Measurements from ENCODE around the gene SLC26A5.
A peak's percentile ranks its signal among the peaks of the same experiment; 100 is the strongest.
"Not testable (repeated sequence)": the region's sequence is repeated elsewhere in the genome, so short reads cannot be mapped to it uniquely, and the experiment has no call there.

Gene SLC26A5, protein sequence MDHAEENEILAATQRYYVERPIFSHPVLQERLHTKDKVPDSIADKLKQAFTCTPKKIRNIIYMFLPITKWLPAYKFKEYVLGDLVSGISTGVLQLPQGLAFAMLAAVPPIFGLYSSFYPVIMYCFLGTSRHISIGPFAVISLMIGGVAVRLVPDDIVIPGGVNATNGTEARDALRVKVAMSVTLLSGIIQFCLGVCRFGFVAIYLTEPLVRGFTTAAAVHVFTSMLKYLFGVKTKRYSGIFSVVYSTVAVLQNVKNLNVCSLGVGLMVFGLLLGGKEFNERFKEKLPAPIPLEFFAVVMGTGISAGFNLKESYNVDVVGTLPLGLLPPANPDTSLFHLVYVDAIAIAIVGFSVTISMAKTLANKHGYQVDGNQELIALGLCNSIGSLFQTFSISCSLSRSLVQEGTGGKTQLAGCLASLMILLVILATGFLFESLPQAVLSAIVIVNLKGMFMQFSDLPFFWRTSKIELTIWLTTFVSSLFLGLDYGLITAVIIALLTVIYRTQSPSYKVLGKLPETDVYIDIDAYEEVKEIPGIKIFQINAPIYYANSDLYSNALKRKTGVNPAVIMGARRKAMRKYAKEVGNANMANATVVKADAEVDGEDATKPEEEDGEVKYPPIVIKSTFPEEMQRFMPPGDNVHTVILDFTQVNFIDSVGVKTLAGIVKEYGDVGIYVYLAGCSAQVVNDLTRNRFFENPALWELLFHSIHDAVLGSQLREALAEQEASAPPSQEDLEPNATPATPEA

DNA sequence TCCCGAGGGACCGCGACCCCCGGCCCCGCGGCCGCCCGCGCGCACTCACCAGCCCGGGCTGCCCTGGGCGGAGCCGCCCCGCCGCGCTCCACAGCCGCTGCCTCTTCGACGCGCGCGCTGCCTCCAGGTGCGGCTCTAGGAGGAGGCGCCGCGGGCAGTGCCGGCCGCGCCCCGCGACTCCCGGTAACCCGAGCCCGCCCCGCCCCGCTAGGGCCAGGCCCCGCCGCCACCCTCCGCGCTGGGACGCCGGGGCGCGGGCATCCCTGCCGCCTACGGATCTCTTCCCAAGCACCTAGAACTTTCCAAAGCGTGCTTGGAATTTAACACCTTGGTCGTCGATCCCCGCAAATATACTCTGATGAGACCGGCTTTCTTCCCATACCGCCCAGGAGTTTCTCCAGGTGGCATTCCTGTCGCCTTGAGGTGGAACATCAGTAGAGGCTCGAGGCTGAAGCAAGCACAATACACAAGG, at the start of gene SLC26A5:
TSS of gene SLC26A5 (minus strand) at position 159 of the 472 bp plus-strand sequence. CDS start 24,693 bp downstream, outside the sequence.
- Histone ChIP-seq H3K27ac (ENCODE audit: low read depth, low read length) (no peak within 1 kb of the TSS), H3K36me3 (ENCODE audit: control insufficient read depth in 1 of 2, insufficient read depth in 2 of 2, low read length in 2 of 2) (no peaks in the 10 kb centered on the region)

DNA sequence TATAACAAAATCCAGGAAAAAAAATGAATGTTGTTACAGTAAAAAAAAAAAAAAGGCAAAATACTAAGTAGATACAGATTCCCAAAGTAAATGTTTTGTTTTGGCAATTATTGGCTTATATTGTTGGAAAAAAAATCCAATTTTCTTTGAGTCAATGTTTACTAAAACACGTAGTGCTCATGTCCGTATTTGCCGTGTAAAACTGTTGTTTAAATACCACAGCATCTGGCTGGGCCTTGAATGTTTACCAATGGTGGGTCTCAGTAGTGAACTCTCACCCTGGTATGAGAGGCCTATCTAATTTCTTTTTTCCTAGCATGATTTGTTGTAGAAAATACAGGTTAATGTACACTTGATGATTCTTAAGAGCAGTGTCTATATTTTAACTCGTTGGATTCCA, 41.4 kb upstream of the SLC26A5 start:
- Histone ChIP-seq H3K27ac (ENCODE audit: low read depth, low read length) (no peak overlapping the region), H3K4me3 (ENCODE audit: low read depth in 1 of 2, low read length in 2 of 2) (no peak overlapping the region), H3K4me1 (ENCODE audit: control insufficient read depth in 1 of 2, insufficient read depth in 2 of 2, low read length in 2 of 2) (no peaks in the 10 kb centered on the region), H3K9ac (ENCODE audit: low read depth in 1 of 2, low read length in 2 of 2) (no peak overlapping the region), H3K36me3 (ENCODE audit: control insufficient read depth in 1 of 2, insufficient read depth in 2 of 2, low read length in 2 of 2) (no peaks in the 10 kb centered on the region), H3K27me3 (ENCODE audit: control insufficient read depth in 1 of 2, insufficient read depth in 2 of 2, low read length in 2 of 2) (peaks cover 0 to 8% of the 10 kb centered on the region in 2 donors), H3K9me3 (ENCODE audit: control insufficient read depth in 1 of 2, low read length in 2 of 2) (no peaks in the 10 kb centered on the region)

More for the DNA sequence above, at the start of gene SLC26A5:
- Histone ChIP-seq H3K9ac (ENCODE audit: low read depth in 1 of 2, low read length in 2 of 2) (peak within 1 kb of the TSS in 1 of 2 donors; percentile 64), H3K4me3 (ENCODE audit: low read depth in 1 of 2, low read length in 2 of 2) (peak within 1 kb of the TSS; percentile 68 to 75), H3K27me3 (ENCODE audit: control insufficient read depth in 1 of 2, insufficient read depth in 2 of 2, low read length in 2 of 2) (peaks cover 21 to 37% of the 10 kb centered on the region in 2 donors), H3K4me1 (ENCODE audit: control insufficient read depth in 1 of 2, insufficient read depth in 2 of 2, low read length in 2 of 2) (peaks cover 6 to 7% of the 10 kb centered on the region in 2 donors), H3K9me3 (ENCODE audit: control insufficient read depth in 1 of 2, low read length in 2 of 2) (no peaks in the 10 kb centered on the region)

DNA sequence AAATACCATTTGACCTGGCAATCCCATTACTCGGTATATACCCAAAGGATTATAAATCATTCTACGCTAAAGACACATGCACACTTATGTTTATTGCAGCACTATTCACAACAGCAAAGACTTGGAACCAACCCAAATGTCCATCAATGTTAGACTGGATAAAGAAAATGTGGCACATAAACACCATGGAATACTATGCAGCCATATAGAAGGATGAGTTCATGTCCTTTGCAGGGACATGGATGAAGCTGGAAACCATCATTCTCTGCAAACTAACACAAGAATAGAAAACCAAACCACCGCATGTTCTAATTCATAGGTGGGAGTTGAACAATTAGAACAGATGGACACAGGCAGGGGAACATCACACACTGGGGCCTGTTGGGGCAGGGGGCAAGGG, 40.9 kb upstream of the SLC26A5 start:
- H3K9me3 ChIP-seq (ENCODE audit: control insufficient read depth in 1 of 2, low read length in 2 of 2); H3K4me3 ChIP-seq (ENCODE audit: low read depth in 1 of 2, low read length in 2 of 2); H3K4me1 ChIP-seq (ENCODE audit: control insufficient read depth in 1 of 2, insufficient read depth in 2 of 2, low read length in 2 of 2); H3K27me3 ChIP-seq (ENCODE audit: control insufficient read depth in 1 of 2, insufficient read depth in 2 of 2, low read length in 2 of 2); H3K9ac ChIP-seq (ENCODE audit: low read depth in 1 of 2, low read length in 2 of 2); H3K36me3 ChIP-seq (ENCODE audit: control insufficient read depth in 1 of 2, insufficient read depth in 2 of 2, low read length in 2 of 2); H3K27ac ChIP-seq (ENCODE audit: low read depth, low read length): not testable (repeated sequence)

DNA sequence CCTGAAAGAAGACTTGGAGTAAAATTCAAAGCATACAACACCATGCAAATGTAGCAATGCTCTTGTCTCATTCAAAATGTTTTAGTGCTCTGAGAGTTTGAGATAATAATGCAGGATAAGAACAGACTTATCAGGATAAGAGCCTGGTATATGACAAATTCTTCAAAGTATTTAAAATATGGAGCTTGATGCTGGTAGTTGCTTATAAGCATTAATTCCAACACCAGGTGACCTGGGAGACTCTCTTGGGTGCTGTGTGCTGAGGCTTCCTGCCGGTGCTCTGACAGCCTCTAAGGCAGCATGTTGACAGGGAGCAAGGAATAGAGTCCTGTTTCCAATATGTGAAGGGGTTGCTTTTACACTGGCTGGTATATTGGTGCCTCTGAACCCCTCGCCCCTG, 34.8 kb upstream of the SLC26A5 start:
- Histone ChIP-seq H3K4me1 (ENCODE audit: control insufficient read depth in 1 of 2, insufficient read depth in 2 of 2, low read length in 2 of 2) (no peaks in the 10 kb centered on the region), H3K36me3 (ENCODE audit: control insufficient read depth in 1 of 2, insufficient read depth in 2 of 2, low read length in 2 of 2) (no peaks in the 10 kb centered on the region), H3K4me3 (ENCODE audit: low read depth in 1 of 2, low read length in 2 of 2) (no peak overlapping the region), H3K27me3 (ENCODE audit: control insufficient read depth in 1 of 2, insufficient read depth in 2 of 2, low read length in 2 of 2) (peaks cover 0 to 5% of the 10 kb centered on the region in 2 donors), H3K27ac (ENCODE audit: low read depth, low read length) (no peak overlapping the region), H3K9me3 (ENCODE audit: control insufficient read depth in 1 of 2, low read length in 2 of 2) (no peaks in the 10 kb centered on the region), H3K9ac (ENCODE audit: low read depth in 1 of 2, low read length in 2 of 2) (no peak overlapping the region)

DNA sequence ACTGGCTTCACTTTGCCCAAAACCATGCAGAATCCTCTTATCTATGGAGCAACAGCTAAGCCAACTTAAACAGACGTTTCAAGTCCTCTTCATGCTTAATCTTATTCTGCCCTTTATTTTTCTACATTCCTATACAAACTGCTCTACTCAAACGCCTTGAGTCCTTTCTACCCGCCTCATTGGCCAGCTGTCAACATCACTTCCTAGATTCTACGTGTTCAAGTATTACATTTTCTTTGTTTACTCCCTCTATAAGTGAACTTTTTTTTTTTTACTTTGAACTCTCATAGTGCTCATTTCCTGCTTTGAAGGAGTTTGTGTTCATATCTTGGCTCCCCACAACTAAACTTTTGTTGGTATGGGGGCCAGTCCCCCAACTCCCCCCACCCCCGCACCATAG, 28.9 kb upstream of the SLC26A5 start:
- Histone ChIP-seq H3K9me3 (ENCODE audit: control insufficient read depth in 1 of 2, low read length in 2 of 2) (no peaks in the 10 kb centered on the region), H3K27ac (ENCODE audit: low read depth, low read length) (no peak overlapping the region), H3K36me3 (ENCODE audit: control insufficient read depth in 1 of 2, insufficient read depth in 2 of 2, low read length in 2 of 2) (no peaks in the 10 kb centered on the region), H3K27me3 (ENCODE audit: control insufficient read depth in 1 of 2, insufficient read depth in 2 of 2, low read length in 2 of 2) (peaks cover 3 to 9% of the 10 kb centered on the region in 2 donors), H3K4me3 (ENCODE audit: low read depth in 1 of 2, low read length in 2 of 2) (no peak overlapping the region), H3K4me1 (ENCODE audit: control insufficient read depth in 1 of 2, insufficient read depth in 2 of 2, low read length in 2 of 2) (no peaks in the 10 kb centered on the region), H3K9ac (ENCODE audit: low read depth in 1 of 2, low read length in 2 of 2) (no peak overlapping the region)

DNA sequence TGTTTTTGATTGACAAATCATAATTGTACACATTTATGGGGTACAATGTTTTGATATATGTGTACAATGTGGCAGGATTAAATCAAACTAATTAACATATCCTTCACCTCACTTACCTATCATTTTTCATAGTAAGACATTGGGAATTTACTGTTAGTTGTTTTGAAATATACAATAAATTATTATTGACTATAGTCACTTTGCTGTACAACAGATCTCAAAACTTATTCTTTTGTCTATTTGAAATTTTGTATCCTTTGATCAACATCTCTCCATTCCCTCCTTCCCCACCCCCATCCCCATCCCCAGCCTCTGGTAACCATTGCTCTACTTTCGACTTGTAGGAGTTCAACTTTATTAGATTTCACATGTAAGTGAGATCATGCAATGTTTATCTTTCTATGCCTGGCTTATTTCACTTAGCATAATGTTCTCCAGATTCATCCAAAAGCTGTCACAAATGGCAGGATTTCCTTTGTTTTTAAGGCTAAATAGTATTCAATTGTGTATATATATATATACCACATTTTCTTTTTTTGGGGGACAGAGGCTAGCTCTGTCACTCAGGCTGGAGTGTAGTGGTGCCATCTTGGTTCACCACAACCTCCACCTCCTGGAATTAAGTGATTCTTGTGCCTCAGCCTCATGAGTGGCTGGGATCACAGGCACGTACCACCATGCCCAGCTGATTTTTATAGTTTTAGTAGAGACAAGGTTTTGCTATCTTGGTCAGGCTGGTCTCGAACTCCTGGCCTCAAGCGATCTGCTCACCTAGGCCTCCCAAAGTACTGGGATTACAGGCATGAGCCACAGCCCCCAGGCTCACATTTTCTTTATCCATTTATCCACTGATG, 23.3 kb upstream of the SLC26A5 start:
- Histone ChIP-seq H3K36me3 (ENCODE audit: control insufficient read depth in 1 of 2, insufficient read depth in 2 of 2, low read length in 2 of 2) (no peaks in the 10 kb centered on the region), H3K27me3 (ENCODE audit: control insufficient read depth in 1 of 2, insufficient read depth in 2 of 2, low read length in 2 of 2) (peaks cover 3 to 5% of the 10 kb centered on the region in 2 donors), H3K27ac (ENCODE audit: low read depth, low read length) (no peak overlapping the region), H3K4me3 (ENCODE audit: low read depth in 1 of 2, low read length in 2 of 2) (no peak overlapping the region), H3K9ac (ENCODE audit: low read depth in 1 of 2, low read length in 2 of 2) (no peak overlapping the region), H3K4me1 (ENCODE audit: control insufficient read depth in 1 of 2, insufficient read depth in 2 of 2, low read length in 2 of 2) (no peaks in the 10 kb centered on the region), H3K9me3 (ENCODE audit: control insufficient read depth in 1 of 2, low read length in 2 of 2) (no peaks in the 10 kb centered on the region)

DNA sequence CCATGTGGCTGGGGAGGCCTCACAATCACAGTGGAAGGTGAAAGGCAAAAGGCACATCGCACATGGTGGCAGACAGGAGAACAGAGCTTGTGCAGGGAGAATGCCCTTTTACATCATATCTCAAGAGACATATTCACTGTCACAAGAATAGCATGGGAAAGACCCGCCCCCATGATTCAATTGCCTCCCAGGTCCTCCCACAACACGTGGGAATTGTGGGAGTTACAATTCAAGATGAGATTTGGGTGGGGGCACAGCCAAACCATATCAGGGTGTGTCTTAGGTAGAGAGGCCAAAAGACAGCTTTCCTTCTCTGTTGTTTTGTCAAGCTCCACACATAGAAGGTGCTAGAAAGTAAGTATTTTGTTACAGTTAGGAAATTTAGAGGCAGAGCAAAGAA, 20.8 kb upstream of the SLC26A5 start:
- no peaks in the 10 kb centered on the region for H3K4me1 ChIP-seq (ENCODE audit: control insufficient read depth in 1 of 2, insufficient read depth in 2 of 2, low read length in 2 of 2)
- no peak overlapping the region for H3K4me3 ChIP-seq (ENCODE audit: low read depth in 1 of 2, low read length in 2 of 2)
- H3K9me3 ChIP-seq (ENCODE audit: control insufficient read depth in 1 of 2, low read length in 2 of 2): no peaks in the 10 kb centered on the region
- peaks cover 0 to 3% of the 10 kb centered on the region in 2 donors for H3K27me3 ChIP-seq (ENCODE audit: control insufficient read depth in 1 of 2, insufficient read depth in 2 of 2, low read length in 2 of 2)
- no peaks in the 10 kb centered on the region for H3K36me3 ChIP-seq (ENCODE audit: control insufficient read depth in 1 of 2, insufficient read depth in 2 of 2, low read length in 2 of 2)
- H3K9ac ChIP-seq (ENCODE audit: low read depth in 1 of 2, low read length in 2 of 2): no peak overlapping the region
- no peak overlapping the region for H3K27ac ChIP-seq (ENCODE audit: low read depth, low read length)

DNA sequence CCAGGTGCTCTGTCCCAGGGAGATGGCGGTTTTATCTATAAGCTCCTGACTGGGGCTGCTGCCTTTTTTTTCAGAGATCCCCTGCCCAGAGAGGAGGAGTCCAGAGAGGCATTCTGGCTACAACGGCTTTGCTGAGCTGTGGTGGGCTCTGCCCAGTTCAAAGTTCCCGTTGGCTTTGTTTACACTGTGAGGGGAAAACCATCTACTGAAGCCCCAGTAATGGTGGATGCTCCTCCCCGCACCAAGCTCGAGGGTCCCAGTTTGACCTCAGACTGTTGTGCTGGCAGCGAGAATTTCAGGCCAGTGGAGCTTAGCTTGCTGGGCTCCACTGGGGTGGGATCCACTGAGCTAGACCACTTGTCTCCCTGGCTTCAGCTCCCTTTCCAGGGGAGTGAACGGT, 16.4 kb upstream of the SLC26A5 start:
- Histone ChIP-seq H3K9me3 (ENCODE audit: control insufficient read depth in 1 of 2, low read length in 2 of 2) (no peaks in the 10 kb centered on the region), H3K27me3 (ENCODE audit: control insufficient read depth in 1 of 2, insufficient read depth in 2 of 2, low read length in 2 of 2) (no peaks in the 10 kb centered on the region), H3K4me3 (ENCODE audit: low read depth in 1 of 2, low read length in 2 of 2) (no peak overlapping the region), H3K9ac (ENCODE audit: low read depth in 1 of 2, low read length in 2 of 2) (no peak overlapping the region), H3K36me3 (ENCODE audit: control insufficient read depth in 1 of 2, insufficient read depth in 2 of 2, low read length in 2 of 2) (no peaks in the 10 kb centered on the region), H3K27ac (ENCODE audit: low read depth, low read length) (no peak overlapping the region), H3K4me1 (ENCODE audit: control insufficient read depth in 1 of 2, insufficient read depth in 2 of 2, low read length in 2 of 2) (no peaks in the 10 kb centered on the region)

DNA sequence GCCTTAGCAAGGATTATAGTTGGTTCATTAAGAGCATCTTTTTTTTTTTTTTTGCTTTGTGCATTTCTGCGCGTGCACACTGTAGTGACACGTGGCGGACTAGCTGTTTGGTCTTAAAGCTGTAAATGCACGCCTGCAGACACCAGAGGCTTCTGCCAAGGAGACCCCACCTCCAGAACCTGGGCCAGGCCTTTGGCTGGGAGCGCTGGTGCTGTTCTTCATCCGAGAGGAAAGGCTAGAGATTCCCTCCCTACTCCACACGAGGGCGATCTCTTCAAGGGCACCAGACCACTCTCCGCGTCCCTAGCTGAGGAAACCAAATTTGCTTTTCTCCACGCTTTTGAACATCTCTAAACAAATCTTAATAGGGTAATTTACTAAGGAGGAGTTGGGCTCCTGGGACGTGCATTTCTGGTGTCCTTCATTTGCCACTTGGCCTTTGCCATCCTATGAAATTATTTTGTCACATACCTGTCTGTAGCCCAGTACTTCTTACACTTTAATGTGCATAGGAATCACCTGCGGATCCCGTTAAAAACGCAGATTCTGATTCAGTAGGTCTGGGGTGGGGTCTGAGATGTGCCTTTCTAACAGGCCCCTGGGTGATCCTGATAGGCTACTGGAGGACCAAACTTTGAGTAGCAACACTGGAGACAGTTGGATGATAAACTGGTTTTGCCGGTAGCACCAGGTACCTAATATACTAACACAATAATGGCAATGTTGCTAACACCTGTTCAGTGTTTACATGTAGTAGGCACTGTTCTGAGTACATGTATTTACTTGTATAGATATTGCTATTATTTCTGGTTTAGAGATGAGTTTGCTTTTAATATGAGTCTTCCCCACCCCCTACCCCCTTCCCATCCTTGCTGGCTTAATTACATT, 1.3 kb upstream of the SLC26A5 start:
- Histone ChIP-seq H3K4me1 (ENCODE audit: control insufficient read depth in 1 of 2, insufficient read depth in 2 of 2, low read length in 2 of 2) (peaks cover 6 to 7% of the 10 kb centered on the region in 2 donors), H3K27ac (ENCODE audit: low read depth, low read length) (no peak overlapping the region), H3K9me3 (ENCODE audit: control insufficient read depth in 1 of 2, low read length in 2 of 2) (no peaks in the 10 kb centered on the region), H3K9ac (ENCODE audit: low read depth in 1 of 2, low read length in 2 of 2) (no peak overlapping the region), H3K27me3 (ENCODE audit: control insufficient read depth in 1 of 2, insufficient read depth in 2 of 2, low read length in 2 of 2) (peaks cover 21 to 37% of the 10 kb centered on the region in 2 donors), H3K36me3 (ENCODE audit: control insufficient read depth in 1 of 2, insufficient read depth in 2 of 2, low read length in 2 of 2) (no peaks in the 10 kb centered on the region), H3K4me3 (ENCODE audit: low read depth in 1 of 2, low read length in 2 of 2) (no peak overlapping the region)
